WERI-Rb-1 (cell line): Measurements from ENCODE around the gene TMEM163.

Experiments used
- DNase-seq: peaks from one replicate; pipeline ENCODE4 v3.0.0-alpha.2; 2020
- H3K27ac ChIP-seq: fragments of 250-450 bp; sonication (Bioruptor Pico); 2 replicates; pipeline ENCODE4 v1.5.1; 2020; ENCODE audit warnings: mild to moderate bottlenecking, moderate library complexity
- H3K27me3 ChIP-seq: fragments of 250-450 bp; sonication (Bioruptor Pico); 2 replicates; pipeline ENCODE4 v1.5.1; 2021; ENCODE audit warnings: mild to moderate bottlenecking, low read depth, moderate library complexity; ENCODE audit not compliant: insufficient read depth, severe bottlenecking
- H3K36me3 ChIP-seq: fragments of 250-450 bp; sonication (Bioruptor Pico); 2 replicates; pipeline ENCODE4 v1.5.1; 2020; ENCODE audit warnings: mild to moderate bottlenecking, moderate library complexity
- H3K4me3 ChIP-seq: 2 replicates; pipeline ENCODE4 v1.5.1; 2011; ENCODE audit warnings: low read depth, mild to moderate bottlenecking, control low read depth, low read length
- H3K9me3 ChIP-seq: fragments of 250-450 bp; sonication (Bioruptor Pico); 2 replicates; pipeline ENCODE4 v1.5.1; 2021; ENCODE audit warnings: mild to moderate bottlenecking, moderate library complexity; ENCODE audit not compliant: severe bottlenecking
- TF ChIP-seq, protein P1 (sequence below): IDR thresholded peaks from 2 replicates; pipeline ENCODE4 v1.5.1; 2011; ENCODE audit warnings: low read depth, mild to moderate bottlenecking, control low read depth, inconsistent platforms, low read length

TMEM163 gene

GRCh38 chr2:134711692-134712091, 7.1 kb downstream of the TMEM163 start:
- Histone ChIP-seq H3K27ac (no peak overlapping the region), H3K4me3 (no peak overlapping the region), H3K9me3 (no peaks in the 10 kb centered on the region), H3K36me3 (no peaks in the 10 kb centered on the region), H3K27me3 (peaks cover 57% of the 10 kb centered on the region)
- TF ChIP-seq, protein P1, sequence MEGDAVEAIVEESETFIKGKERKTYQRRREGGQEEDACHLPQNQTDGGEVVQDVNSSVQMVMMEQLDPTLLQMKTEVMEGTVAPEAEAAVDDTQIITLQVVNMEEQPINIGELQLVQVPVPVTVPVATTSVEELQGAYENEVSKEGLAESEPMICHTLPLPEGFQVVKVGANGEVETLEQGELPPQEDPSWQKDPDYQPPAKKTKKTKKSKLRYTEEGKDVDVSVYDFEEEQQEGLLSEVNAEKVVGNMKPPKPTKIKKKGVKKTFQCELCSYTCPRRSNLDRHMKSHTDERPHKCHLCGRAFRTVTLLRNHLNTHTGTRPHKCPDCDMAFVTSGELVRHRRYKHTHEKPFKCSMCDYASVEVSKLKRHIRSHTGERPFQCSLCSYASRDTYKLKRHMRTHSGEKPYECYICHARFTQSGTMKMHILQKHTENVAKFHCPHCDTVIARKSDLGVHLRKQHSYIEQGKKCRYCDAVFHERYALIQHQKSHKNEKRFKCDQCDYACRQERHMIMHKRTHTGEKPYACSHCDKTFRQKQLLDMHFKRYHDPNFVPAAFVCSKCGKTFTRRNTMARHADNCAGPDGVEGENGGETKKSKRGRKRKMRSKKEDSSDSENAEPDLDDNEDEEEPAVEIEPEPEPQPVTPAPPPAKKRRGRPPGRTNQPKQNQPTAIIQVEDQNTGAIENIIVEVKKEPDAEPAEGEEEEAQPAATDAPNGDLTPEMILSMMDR = no peak
- DNase-seq = no peak

DNA sequence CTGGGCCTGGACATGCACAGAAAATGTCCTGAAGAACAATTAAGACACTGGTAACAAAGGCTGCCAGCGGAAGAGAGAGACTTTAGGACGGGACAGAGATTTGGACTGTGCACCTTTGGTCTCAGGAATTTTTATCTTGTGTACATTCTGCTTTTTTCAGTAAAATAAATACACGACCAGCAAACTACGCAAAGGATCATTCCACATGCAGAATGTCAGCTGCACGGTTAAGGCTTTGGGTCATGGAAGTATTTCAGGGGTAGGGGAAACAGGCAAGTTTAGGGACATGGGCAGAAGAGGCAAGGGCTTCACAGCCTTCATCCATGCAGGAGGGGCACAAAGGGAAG, 11.5 kb downstream of the TMEM163 start:
- TF ChIP-seq, protein P1 = no peak
- H3K9me3 ChIP-seq = no peaks in the 10 kb centered on the region
- no peak overlapping the region for H3K27ac ChIP-seq
- no peaks in the 10 kb centered on the region for H3K36me3 ChIP-seq
- DNase-seq = no peak
- no peak overlapping the region for H3K4me3 ChIP-seq
- H3K27me3 ChIP-seq = peaks cover 30% of the 10 kb centered on the region

GRCh38 chr2:134706587-134707329, 12.0 kb downstream of the TMEM163 start:
- DNase-seq = no peak
- Histone ChIP-seq H3K9me3 (no peaks in the 10 kb centered on the region), H3K27me3 (peaks cover 25% of the 10 kb centered on the region), H3K4me3 (no peak overlapping the region), H3K27ac (no peak overlapping the region), H3K36me3 (no peaks in the 10 kb centered on the region)
- TF ChIP-seq, protein P1 = no peak

DNA sequence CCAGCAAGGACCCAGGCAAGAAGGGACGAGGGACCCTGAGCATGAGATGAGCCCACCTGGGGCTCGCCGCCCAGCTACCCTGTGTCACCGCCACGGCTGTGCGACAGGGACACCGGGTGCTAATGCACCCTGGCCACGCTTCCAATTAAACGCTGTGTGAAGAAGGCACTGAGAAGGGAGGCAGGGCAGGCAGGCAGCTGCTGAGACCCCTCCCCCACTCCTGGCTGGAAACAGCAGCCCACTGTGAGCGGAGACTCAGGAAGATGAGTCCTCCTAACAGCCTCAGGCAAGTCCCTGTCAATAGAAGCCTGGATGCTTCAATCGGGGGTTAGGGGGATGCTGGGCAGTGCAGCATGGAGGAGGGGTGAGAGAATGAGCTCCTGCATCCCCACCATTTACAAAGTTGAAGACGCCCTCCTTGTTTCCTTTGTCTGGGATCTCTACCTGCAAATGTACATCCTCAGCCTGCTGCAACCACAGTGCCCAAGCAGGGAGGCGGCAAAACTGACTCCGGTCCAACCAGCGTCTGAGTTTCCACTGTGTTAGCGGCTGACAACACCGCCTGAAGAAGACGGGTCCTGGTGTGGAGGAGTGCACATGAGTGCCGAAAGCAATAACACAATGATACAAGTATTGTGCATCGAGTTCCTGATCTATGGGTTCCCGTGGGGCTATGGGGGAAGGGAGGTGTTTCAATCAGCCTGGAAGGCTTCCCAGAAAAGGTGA, 12.8 kb downstream of the TMEM163 start:
- Histone ChIP-seq H3K27me3 (peaks cover 23% of the 10 kb centered on the region), H3K36me3 (no peaks in the 10 kb centered on the region)
- no peak for DNase-seq

DNA sequence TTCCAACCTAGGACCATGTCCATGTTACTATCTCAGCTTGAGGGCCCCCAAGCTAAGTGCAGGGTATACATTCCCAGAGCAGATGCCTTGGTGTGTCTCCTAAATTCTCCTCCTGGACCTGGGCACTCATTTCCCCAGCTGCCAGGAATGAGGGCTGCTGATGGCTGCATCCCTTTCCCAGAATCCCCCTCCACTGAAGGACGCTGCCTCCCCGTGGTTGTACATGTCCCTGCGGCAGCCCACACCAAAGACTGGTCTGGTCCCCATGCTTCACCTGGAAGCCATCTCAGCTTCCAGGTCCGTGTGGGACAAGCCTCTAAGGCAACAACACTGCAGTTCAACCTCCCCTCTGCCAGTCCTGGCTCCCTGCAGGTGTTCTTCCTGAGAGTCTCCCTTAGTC, 14.6 kb downstream of the TMEM163 start:
- DNase-seq = no peak
- peaks cover 13% of the 10 kb centered on the region for H3K27me3 ChIP-seq
- H3K9me3 ChIP-seq = no peaks in the 10 kb centered on the region
- no peak overlapping the region for H3K4me3 ChIP-seq
- TF ChIP-seq, protein P1 = peak; percentile 48; the same call in 1 of the 2 replicates
- no peaks in the 10 kb centered on the region for H3K36me3 ChIP-seq
- H3K27ac ChIP-seq = no peak overlapping the region

More for the DNA sequence above, 12.8 kb downstream of the TMEM163 start:
- Histone ChIP-seq H3K4me3 (no peak overlapping the region), H3K27ac (no peak overlapping the region), H3K9me3 (no peaks in the 10 kb centered on the region)
- TF ChIP-seq, protein P1 = no peak

DNA sequence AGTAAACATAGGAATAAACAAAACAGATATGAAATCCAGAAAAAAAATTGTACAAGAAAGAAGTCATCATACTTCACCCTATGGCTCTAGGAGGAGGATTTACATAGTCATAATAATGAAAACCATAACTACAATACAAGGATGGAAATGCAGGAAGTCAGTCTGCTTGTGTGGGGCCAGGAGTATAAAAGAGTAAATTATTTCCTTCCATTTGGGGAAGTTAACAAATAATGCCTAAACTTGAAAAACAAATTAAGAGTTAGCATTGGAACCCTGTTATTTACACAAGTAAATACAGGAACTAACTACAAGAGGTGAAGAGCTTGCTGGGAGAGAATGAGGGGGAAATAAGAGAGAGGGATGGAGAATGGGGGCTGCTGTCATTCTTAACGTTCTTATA, 15.4 kb downstream of the TMEM163 start:
- no peak for DNase-seq
- Histone ChIP-seq H3K36me3 (no peaks in the 10 kb centered on the region), H3K4me3 (no peak overlapping the region), H3K27ac (no peak overlapping the region), H3K27me3 (peaks cover 6% of the 10 kb centered on the region), H3K9me3 (no peaks in the 10 kb centered on the region)
- TF ChIP-seq, protein P1 = no peak
